Activated CD4-positive, alpha-beta memory T cell treated with anti-CD3 and anti-CD28 coated beads, Interleukin-2, amount 10 ng/mL, durations not matched to agents 7 days and 5 days (primary cell): ENCODE data around the gene USP30. TPM values are rescaled to one million over a fixed set of nuclear protein-coding genes. Genes with fewer than 3 reads are reported as not detected.

Source experiments
- CTCF ChIA-PET: fragments of 350-600 bp; sonication (Branson Sonifier 250); formaldehyde crosslinking; loops from one replicate; lab custom pipeline; 2021; ENCODE audit warnings: antibody characterized with exemption, inconsistent platforms; lab: Charles Lee
- POLR2A ChIA-PET: fragments of 350-600 bp; sonication (Branson Sonifier 250); formaldehyde crosslinking; loops from one replicate; lab custom pipeline; 2021; ENCODE audit warnings: antibody characterized with exemption; lab: Charles Lee
- DNase-seq: peaks from one replicate; pipeline ENCODE4 v3.0.0-alpha.2; 2020
- H3K27ac Mint-ChIP-seq: one replicate; pipeline ENCODE4 v1.8.0; 2021; ENCODE audit warnings: mild to moderate bottlenecking, mixed read lengths
- H3K27me3 Mint-ChIP-seq: one replicate; pipeline ENCODE4 v1.8.0; 2021; ENCODE audit warnings: mixed read lengths
- H3K36me3 Mint-ChIP-seq: one replicate; pipeline ENCODE4 v1.8.0; 2021; ENCODE audit warnings: low read depth, mixed read lengths
- H3K4me1 Mint-ChIP-seq: one replicate; pipeline ENCODE4 v1.8.0; 2021; ENCODE audit warnings: mixed read lengths
- H3K4me3 Mint-ChIP-seq: one replicate; pipeline ENCODE4 v1.8.0; 2021; ENCODE audit warnings: mild to moderate bottlenecking, mixed read lengths
- H3K9me3 Mint-ChIP-seq: one replicate; pipeline ENCODE4 v1.8.0; 2021; ENCODE audit warnings: mixed read lengths
- total RNA-seq, 2 experiments: library from RNA; stranded (reverse); gene quantifications; one replicate each; pipeline ENCODE4 v1.2.3, GENCODE V29; 2021

The USP30 gene
- total RNA-seq, 2 experiments from 2014 or later = 6.9 to 13.7 TPM

DNA sequence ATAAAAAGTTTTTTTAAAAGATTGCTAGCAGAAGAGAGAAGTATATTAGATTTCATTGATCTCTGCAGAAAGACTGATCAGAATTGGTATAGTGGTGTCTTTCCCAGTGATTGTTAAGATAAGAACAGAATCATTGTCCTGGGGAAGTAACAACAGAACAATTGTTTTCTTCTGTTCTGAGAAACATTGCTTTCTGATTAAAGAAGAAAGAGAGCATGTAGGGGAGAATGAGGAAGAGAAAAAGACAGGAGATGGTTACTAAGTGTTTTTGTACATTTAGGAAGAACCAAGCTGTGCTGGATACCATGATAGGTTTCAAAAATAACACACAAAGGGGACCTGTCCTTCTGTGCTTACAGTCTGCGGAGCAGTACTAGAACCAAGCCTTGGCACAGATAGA, 5.0 kb downstream of the USP30 start:
- CTCF ChIA-PET = no interaction called here
- H3K36me3 Mint-ChIP-seq = peaks cover 5% of the 10 kb centered on the region
- no peak for DNase-seq
- H3K9me3 Mint-ChIP-seq = no peaks in the 10 kb centered on the region
- H3K27ac Mint-ChIP-seq = no peak overlapping the region
- H3K4me3 Mint-ChIP-seq = no peak overlapping the region
- no peaks in the 10 kb centered on the region for H3K27me3 Mint-ChIP-seq
- peaks cover 7% of the 10 kb centered on the region for H3K4me1 Mint-ChIP-seq
- POLR2A ChIA-PET = no interaction called here

DNA sequence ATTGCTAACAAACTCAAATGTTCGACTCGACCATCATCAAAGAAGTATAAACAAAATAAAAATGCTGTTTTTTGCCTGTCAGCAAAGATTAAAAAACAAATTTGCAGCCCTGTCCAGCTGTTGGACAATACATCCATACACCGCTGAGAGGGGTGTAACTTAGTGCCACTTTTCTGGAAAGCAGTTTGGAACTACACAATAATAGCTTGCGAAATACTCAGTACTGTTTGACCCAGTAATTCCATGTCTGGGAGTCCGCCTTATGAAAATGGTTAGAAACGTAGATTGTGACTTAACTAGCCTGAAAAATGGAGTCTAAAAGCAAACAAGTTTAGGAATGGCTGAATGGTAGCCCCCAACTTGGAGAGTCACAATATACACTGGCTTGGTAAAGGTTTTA, 6.4 kb downstream of the USP30 start:
- CTCF ChIA-PET = no interaction called here
- H3K27me3 Mint-ChIP-seq = no peaks in the 10 kb centered on the region
- POLR2A ChIA-PET = no interaction called here

DNA sequence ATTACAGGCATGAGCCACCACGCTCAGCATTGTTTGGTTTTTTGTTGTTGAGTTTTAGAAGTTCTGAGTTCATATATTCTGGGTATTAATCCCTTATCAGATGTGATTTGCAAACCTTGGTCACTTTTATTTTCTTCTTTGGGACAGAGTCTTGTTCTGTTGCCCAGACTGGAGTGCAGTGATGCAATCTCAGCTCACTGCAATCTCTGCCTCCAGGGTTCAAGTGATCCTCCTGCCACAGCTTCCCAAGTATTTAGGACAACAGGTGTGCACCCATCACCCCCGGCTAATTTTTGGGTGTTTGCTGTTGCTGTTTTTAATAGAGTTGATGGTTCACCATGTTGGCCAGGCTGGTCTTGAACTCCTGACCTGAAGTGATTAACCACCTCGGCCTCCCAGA, 11.8 kb downstream of the USP30 start:
- Mint-ChIP-seq H3K36me3 (no peaks in the 10 kb centered on the region), H3K27me3 (no peaks in the 10 kb centered on the region), H3K9me3 (no peaks in the 10 kb centered on the region), H3K27ac (no peak overlapping the region), H3K4me1 (peaks cover 4% of the 10 kb centered on the region), H3K4me3 (no peak overlapping the region)
- no peak for DNase-seq
- CTCF ChIA-PET = interaction anchor here (0.7 to 1.0 kb wide), 2 partner anchors 48 to 363 kb away, joined by 3 to 6 read pairs; no protein-coding TSS in a partner anchor
- POLR2A ChIA-PET = no interaction called here

More for the DNA sequence above, 6.4 kb downstream of the USP30 start:
- DNase-seq = no peak
- Mint-ChIP-seq H3K4me3 (no peak overlapping the region), H3K4me1 (peaks cover 9% of the 10 kb centered on the region), H3K36me3 (peaks cover 5% of the 10 kb centered on the region), H3K9me3 (no peaks in the 10 kb centered on the region), H3K27ac (no peak overlapping the region)

DNA sequence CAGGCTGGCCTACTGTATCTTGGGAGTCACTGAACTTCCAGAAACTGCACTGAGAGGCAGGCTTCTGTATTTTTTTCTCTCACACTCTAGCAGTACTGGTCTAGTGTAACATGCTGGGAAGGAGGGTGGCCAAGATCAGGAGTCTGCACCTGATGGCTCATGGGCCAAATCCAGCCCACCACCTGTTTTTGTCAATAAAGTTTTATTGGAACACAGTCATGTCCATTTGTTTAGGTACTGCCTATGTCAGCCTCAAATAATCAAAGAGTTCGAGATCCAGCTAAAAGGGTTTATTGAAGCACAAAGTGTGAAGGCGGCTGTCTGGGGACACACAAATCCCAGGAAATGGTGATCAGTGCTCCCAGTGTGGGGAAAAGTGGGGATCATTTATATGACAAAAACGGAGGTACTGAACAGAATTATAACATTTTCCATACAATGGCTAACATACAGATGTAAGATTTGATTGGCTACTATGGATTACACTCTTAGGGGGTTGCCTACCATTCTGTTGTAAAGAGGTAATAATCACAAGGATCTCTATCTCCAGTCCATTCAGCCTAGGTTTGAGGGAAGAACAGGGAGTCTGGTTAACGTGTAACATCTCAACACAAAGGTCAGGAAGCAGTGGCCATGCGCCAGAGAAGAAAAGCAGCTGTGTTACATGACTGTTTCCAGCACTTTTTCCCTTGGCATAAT, 12.9 kb downstream of the USP30 start:
- Mint-ChIP-seq H3K4me1 (peaks cover 4% of the 10 kb centered on the region), H3K27me3 (no peaks in the 10 kb centered on the region), H3K27ac (no peak overlapping the region), H3K9me3 (no peaks in the 10 kb centered on the region), H3K4me3 (no peak overlapping the region), H3K36me3 (no peaks in the 10 kb centered on the region)
- ChIA-PET CTCF (interaction anchor here (0.7 kb wide), 1 partner anchor 568 kb away, joined by 4 read pairs; no protein-coding TSS in a partner anchor), POLR2A (no interaction called here)
- no peak for DNase-seq

DNA sequence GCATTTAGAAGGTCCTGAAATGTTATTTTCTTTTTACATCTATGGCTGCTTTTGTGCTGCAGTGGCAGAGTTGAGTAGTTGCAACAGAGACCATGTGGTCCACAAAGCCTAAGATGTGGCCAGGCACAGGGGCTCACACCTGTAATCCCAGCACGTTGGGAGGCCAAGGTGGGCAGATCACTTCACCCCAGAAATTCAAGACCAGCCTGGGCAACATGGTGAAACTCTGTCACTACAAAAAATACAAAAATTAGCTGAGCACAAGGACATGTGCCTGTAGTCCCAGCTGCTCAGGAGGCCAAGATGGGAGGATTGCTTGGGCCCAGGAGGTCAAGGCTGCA, 13.4 kb downstream of the USP30 start:
- CTCF ChIA-PET = interaction anchor here (0.7 kb wide), 1 partner anchor 569 kb away, joined by 4 read pairs; no protein-coding TSS in a partner anchor
- no peak overlapping the region for H3K4me3 Mint-ChIP-seq

DNA sequence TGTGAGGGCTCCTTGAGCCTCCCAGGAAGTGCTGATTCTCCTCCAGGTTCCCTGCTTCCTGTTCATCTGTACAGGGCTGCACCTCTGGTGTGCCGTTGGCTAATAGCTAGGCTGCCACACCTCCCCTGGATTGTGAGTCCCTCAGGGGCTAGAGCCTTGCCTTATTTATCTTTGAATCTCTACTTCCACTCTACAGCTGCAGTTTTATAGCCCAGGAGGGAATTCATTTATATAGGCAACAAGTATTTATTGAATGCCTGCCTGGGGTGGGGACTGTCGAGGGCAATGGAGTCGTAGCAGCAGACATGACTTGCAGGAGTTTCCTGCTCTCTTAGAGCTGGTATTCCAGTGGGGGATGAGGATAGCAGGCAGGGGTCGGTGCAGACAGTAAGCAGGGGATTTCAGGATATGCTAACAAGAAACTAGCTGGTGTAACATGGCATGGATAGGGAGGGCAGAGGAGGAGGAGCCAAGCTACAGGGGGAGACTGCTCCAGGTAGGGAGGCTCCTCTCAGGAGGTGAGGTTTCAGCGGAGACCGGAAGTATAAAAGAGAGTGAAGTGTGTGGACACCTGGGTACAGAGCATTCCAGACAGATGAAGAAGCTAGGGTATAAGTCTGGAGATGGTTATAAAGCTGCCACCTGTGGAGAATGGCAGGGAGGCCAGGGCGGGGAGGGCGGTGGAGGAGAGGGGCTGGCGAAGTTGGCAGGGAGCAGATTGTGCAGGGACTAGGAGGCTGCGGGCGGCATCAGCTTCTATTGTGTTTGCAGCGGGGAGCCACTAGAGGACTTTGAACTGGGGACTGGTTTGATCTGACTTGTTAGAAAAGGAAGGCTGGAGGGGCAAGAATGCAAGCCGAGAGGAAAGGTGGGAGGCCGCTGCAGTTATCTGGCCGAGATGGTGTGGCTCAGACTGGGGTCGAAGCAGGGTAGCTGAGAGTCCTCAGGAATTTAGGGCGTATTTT, 17.2 kb downstream of the USP30 start:
- Mint-ChIP-seq H3K9me3 (peaks cover under 1% of the 10 kb centered on the region), H3K4me1 (no peaks in the 10 kb centered on the region), H3K27ac (no peak overlapping the region), H3K27me3 (no peaks in the 10 kb centered on the region), H3K4me3 (no peak overlapping the region), H3K36me3 (peaks cover 11% of the 10 kb centered on the region)
- DNase-seq = no peak
- ChIA-PET POLR2A (no interaction called here), CTCF (interaction anchor here (1.3 kb wide), 1 partner anchor 120 kb away, joined by 4 read pairs; no protein-coding TSS in a partner anchor)

More for the DNA sequence above, 13.4 kb downstream of the USP30 start:
- Mint-ChIP-seq H3K27ac (no peak overlapping the region), H3K27me3 (no peaks in the 10 kb centered on the region), H3K36me3 (no peaks in the 10 kb centered on the region), H3K4me1 (peaks cover 4% of the 10 kb centered on the region), H3K9me3 (no peaks in the 10 kb centered on the region)
- no peak for DNase-seq
- POLR2A ChIA-PET = no interaction called here

DNA sequence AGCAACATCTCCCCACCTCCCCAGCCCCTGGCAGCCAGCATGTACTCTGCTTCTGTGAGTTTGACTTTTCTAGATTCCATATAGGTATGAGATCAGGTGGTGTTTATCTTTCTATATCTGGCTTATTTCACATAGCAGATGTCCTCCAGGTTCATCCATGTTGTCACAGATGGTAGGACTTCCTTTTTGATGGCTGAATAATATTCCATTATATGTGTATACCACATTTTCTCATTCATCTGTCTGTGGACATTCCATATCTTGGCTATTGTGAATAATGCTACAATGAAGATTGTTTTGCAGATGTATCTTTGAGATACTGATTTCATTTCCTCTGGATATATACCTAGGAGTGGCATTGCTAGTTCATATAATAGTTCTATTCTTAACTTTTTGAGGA, 22.5 kb downstream of the USP30 start:
- Mint-ChIP-seq H3K27ac (no peak overlapping the region), H3K9me3 (peaks cover 9% of the 10 kb centered on the region), H3K27me3 (no peaks in the 10 kb centered on the region), H3K4me3 (no peak overlapping the region), H3K4me1 (no peaks in the 10 kb centered on the region), H3K36me3 (peaks cover 33% of the 10 kb centered on the region)
- POLR2A ChIA-PET = no interaction called here
- CTCF ChIA-PET = no interaction called here
- no peak for DNase-seq

DNA sequence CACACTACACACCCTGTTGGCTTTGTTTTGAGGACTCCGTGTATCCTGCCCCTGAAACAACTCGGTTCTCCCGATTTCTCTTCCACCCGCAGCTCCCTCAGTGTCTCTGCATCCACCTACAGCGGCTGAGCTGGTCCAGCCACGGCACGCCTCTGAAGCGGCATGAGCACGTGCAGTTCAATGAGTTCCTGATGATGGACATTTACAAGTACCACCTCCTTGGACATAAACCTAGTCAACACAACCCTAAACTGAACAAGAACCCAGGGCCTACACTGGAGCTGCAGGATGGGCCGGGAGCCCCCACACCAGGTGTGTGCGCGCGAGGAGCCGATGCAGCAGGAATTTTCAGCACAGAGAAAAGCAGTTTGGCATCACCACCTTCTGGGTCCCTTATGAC, 30.4 kb downstream of the USP30 start:
- no peaks in the 10 kb centered on the region for H3K27me3 Mint-ChIP-seq
- POLR2A ChIA-PET = no interaction called here
- no peaks in the 10 kb centered on the region for H3K4me1 Mint-ChIP-seq
- H3K36me3 Mint-ChIP-seq = peaks cover 27% of the 10 kb centered on the region
- DNase-seq = no peak
- H3K9me3 Mint-ChIP-seq = peaks cover 6% of the 10 kb centered on the region
- H3K4me3 Mint-ChIP-seq = no peak overlapping the region
- CTCF ChIA-PET = no interaction called here
- H3K27ac Mint-ChIP-seq = no peak overlapping the region

DNA sequence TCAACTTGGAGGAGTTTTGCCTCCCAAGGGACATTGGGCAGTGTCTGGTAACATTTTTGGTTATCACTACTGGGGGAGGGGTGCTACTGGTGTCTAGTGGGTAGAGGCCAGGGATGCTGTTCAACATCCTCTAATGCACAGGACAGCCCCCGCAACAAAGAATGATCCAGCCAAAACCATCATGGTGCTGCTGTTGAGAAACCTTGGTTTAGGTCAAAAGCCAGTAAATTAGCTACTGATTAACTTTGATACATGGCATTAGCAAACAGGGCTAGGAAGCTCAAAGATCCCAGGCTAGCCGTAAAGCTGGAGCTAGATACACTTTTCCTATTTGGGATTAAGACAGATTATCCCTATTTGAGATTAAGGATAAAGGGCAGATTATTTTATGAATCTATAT, 32.0 kb downstream of the USP30 start:
- Mint-ChIP-seq H3K9me3 (peaks cover 3% of the 10 kb centered on the region), H3K4me1 (no peaks in the 10 kb centered on the region), H3K36me3 (peaks cover 25% of the 10 kb centered on the region), H3K4me3 (no peak overlapping the region), H3K27me3 (no peaks in the 10 kb centered on the region), H3K27ac (no peak overlapping the region)
- DNase-seq = no peak
- CTCF ChIA-PET = interaction anchor here (1.3 kb wide), 1 partner anchor 8 kb away, joined by 5 read pairs; the partner anchor contains the start of gene ALKBH2
- POLR2A ChIA-PET = interaction anchor here (1.1 kb wide), 1 partner anchor 9 kb away, joined by 3 read pairs; the partner anchor contains the start of gene ALKBH2

DNA sequence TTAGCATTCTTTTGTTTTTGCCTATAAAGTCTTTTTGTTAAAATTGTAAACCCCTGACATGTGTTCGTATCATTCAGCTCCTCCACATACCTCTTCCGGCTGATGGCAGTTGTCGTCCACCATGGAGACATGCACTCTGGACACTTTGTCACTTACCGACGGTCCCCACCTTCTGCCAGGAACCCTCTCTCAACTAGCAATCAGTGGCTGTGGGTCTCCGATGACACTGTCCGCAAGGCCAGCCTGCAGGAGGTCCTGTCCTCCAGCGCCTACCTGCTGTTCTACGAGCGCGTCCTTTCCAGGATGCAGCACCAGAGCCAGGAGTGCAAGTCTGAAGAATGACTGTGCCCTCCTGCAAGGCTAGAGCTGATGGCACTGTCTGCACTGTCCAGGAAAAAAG, 33.2 kb downstream of the USP30 start:
- POLR2A ChIA-PET = no interaction called here
- peaks cover 18% of the 10 kb centered on the region for H3K36me3 Mint-ChIP-seq
- H3K27ac Mint-ChIP-seq = no peak overlapping the region
- H3K4me3 Mint-ChIP-seq = no peak overlapping the region
- CTCF ChIA-PET = no interaction called here
- peaks cover 4% of the 10 kb centered on the region for H3K4me1 Mint-ChIP-seq
- DNase-seq = no peak
- H3K27me3 Mint-ChIP-seq = no peaks in the 10 kb centered on the region
- no peaks in the 10 kb centered on the region for H3K9me3 Mint-ChIP-seq

DNA sequence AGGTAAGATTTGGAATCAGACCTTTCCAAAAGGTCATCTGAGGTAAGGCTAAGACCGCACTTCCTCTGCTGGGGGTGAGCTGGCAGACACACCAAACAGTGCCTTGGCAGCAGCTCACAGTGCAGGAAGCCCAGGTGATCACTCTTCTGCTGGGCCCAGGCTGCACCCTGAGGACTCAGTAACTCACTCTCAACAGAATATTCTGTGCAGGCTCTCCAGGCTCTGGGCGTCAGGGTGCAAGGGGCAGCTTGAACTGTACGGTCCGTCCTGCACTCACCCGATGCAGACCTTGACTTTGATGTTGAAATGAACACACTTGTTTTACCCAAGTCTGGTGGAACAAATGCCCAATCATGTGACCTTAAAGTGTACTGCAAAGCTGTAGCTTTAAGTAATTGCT, 34.9 kb downstream of the USP30 start:
- DNase-seq = no peak
- Mint-ChIP-seq H3K4me1 (peaks cover 18% of the 10 kb centered on the region), H3K9me3 (no peaks in the 10 kb centered on the region), H3K27ac (no peak overlapping the region), H3K36me3 (peaks cover 10% of the 10 kb centered on the region), H3K27me3 (no peaks in the 10 kb centered on the region), H3K4me3 (no peak overlapping the region)
- ChIA-PET POLR2A (interaction anchor here (2.2 kb wide), 1 partner anchor 35 kb away, joined by 8 read pairs; the partner anchor contains the start of gene USP30), CTCF (interaction anchor here (1.0 to 1.5 kb wide), 3 partner anchors 11 to 523 kb away, joined by 3 to 4 read pairs (median 3); no protein-coding TSS in a partner anchor)

DNA sequence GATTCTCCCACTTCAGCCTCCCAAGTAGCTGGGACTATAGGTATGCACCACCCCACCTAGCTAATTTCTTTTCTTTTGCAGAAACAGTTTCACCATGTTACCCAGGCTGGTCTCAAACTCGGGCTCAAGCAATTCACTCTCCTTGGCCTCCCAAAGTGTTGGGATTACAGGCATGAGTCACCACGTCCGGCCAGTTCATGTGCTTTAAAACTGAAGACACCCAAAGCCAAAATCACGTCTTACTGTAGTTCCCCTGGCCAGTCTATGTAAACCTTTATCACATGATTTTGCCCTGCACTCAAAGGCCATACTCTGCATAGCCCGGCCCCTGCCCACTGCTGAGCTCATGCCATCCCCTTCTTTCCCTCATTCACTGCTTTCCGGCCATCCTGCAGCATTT, 36.4 kb downstream of the USP30 start:
- H3K9me3 Mint-ChIP-seq = no peaks in the 10 kb centered on the region
- ChIA-PET POLR2A (no interaction called here), CTCF (no interaction called here)
- H3K27ac Mint-ChIP-seq = no peak overlapping the region
- H3K36me3 Mint-ChIP-seq = peaks cover 9% of the 10 kb centered on the region
- no peaks in the 10 kb centered on the region for H3K27me3 Mint-ChIP-seq
- H3K4me3 Mint-ChIP-seq = no peak overlapping the region
- DNase-seq = no peak
- H3K4me1 Mint-ChIP-seq = peaks cover 33% of the 10 kb centered on the region

DNA sequence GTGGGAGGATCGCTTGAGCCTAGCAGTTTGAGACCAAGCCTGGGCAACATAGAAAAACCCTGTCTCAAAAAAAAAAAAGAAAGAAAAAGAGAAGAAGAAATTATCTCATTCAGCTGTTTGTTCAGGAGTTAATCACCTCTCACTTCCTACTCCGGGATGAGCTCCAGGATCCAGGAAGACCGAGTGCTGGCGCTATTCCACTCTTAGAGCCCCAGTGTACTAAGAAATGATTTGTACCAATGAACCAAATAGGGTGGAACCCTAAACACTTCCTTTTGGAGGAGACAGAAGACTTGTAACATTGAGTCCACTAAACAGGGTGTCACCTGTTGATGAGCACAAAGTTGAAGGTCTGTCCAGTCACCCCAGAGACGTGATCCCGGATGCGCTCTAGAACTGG, 37.3 kb downstream of the USP30 start:
- POLR2A ChIA-PET = no interaction called here
- H3K4me1 Mint-ChIP-seq = peaks cover 39% of the 10 kb centered on the region
- CTCF ChIA-PET = no interaction called here
- H3K36me3 Mint-ChIP-seq = peaks cover 9% of the 10 kb centered on the region
- H3K27ac Mint-ChIP-seq = no peak overlapping the region
- no peak for DNase-seq
- H3K27me3 Mint-ChIP-seq = no peaks in the 10 kb centered on the region
- no peaks in the 10 kb centered on the region for H3K9me3 Mint-ChIP-seq
- H3K4me3 Mint-ChIP-seq = no peak overlapping the region
